ENCODE measurements around the gene NSD1.
"Not testable (repeated sequence)": the region's sequence is repeated elsewhere in the genome, so short reads cannot be mapped to it uniquely, and the experiment has no call there.

Gene NSD1

DNA sequence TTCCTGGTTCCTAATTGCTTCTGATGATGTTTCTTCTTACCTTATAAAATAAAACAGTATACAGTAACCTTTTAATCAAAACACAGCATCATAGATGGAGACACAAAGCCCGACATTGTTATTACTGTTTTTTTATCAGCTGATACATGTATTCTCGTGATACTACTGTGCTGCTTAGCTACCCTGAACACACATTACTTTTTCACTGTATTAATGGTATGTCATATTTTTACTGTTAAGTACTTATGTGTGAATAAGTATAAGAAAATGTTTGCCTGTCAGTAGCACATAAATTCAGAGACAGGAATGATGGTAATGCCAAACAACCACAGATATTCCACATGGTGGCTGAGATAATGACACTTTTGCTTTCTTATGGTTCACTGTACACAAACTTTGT is 101.3 kb downstream of the NSD1 start:
- no peak for DNase-seq

DNA sequence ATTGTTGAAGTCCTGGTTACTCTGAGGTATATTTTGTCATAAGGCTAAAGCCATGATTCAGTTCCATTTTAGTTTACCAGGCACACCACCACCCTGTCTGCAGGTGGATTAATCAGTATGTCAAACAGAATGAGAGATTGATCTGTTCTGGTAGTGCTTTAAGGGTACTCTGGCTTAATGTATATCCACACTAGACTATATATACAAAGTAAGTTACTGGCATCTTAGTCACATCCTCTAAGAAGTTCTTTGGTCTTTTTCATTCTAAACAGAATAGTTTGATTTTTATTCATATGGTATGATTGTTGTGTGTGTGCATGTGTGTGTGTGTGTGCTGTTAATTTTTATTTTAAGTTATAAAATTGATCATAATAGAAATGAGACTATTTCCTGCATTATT is 108.2 kb downstream of the NSD1 start:
- no peak for DNase-seq

DNA sequence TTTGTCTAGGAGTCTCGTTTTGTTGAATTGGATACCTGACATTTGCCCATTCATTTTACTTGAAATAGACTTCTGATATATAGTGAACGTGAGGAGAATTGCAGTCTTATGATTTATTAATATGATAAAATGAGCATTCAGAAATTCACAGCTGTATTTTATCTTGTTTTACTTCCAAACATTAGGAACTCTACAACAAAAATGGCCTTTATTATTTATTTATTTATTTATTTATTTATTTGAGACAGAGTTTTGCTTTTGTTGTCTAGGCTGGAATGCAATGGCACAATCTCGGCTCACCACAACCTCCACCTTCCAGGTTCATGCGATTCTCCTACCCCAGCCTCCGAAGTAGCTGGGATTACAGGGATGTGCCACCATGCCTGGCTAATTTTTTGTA is 108.7 kb downstream of the NSD1 start:
- no peak for DNase-seq

- no peak for DNase-seq
Measured at GRCh38 chr5:177249761-177250537, 116.4 kb downstream of the NSD1 start.

DNA sequence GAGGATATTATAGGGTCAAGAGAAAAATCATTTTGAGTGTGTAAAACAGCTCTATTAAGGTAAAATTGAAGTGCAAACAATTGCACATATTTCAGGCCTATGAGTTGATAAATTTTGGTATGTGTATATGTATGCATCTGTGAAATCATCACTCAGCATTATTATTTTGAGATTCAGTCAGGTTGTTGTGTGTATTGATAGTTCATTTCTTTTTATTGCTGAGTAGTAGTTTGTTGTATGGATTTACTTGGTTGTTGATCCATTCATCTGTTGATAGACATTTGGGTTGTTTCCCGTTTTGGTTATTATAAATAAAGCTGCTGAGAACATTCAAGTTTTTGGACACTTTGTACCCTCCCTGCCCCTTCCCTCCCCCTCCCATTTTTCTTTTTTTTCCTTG is 119.7 kb downstream of the NSD1 start:
- DNase-seq, result no peak

DNA sequence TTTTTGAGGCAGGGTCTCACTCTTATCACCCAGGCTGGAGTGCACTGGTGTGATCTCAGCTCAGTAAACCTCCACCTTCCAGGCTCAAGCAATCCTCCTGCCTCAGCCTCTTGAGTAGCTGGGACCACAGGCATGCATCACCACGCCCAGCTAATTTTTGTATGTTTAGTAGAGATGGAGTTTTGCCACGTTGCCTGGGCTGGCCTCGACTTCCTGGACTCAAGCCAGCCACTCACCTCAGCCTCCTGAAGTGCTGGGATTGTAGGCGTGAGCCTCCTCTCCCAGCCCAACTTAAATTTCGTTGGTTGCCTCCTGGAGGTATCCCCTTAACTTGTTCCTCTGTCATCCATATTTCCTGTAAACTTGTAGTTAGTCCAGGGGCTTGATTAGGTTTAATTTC is 122.7 kb downstream of the NSD1 start:
- no peak for DNase-seq

DNA sequence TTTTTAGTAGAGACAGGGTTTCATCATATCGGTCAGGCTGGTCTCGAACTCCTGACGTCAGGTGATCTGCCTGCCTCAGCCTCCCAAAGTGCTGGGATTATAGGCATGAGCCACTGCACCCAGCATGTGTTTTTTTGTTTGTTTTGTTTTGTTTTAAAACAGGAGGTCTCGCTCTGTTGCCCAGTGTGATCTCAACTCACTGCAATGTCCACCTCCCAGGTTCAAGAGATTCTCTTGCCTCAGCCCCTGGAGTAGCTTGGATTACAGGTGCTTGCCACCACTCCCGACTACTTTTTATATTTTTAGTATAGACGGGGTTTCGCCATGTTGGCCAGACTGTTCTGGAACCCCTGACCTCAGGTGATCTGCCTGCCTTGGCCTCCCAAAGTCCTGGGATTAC is 125.1 kb downstream of the NSD1 start:
- DNase-seq, result not testable (repeated sequence)

DNA sequence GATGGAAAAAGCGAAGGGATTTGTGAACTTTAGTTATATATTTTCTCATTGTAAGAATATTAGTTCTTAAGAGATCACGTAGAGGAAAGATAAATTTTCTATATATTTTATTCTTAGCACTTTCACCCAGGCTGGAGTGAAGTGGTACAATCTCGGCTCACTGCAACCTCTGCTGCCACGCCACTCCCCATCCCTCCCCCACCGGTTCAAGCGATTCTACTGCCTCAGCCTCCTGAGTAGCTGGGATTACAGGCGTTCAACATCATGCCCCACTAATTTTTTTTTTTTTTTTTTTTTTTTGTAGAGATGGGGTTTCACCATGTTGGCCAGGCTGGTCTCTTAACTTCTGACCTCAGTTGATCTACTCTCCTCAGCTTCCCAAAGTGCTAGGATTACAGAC is 127.4 kb downstream of the NSD1 start:
- DNase-seq, result no peak

DNA sequence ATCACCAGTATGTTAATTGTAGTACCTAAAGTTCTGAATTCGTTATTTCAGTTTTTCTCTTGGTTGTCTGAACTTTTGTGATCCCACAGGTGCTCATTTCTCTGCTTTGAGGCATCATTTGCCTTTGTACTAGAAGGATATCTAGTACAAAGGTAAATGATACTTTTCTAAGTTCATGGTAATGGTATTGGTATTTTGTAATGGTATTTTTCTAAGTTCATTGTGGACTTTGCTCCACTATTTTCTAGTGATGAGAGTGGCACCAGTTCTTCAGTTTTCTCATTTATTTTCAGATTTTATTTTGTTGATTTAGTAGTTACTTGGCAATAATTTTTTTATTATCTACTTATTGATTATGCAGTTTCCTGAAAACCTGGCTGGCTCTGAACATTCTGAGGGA is 127.9 kb downstream of the NSD1 start:
- DNase-seq, result no peak

- no peak for DNase-seq
Measured at GRCh38 chr5:177264178-177264577, 130.6 kb downstream of the NSD1 start.

DNA sequence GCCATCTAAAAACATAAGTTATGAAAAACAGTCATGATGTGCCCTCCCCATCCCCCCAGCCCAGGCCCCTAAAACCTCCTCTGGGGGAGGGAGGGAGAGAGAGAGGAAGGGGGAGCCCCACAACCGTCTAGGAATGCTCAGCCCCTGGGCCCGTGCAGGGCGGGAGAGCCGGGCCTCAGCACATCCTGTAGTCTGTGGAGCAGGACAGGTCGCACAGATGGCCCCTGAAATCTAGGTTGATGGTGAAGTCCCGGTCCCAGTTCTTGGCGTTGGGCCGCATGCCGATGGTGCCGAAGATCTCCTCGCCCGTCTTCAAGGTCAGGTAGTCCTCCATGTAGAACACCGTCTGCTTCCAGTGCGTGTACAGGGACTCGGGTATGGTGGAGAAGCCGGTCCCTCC is 131.8 kb downstream of the NSD1 start:
- no peak for DNase-seq

DNA sequence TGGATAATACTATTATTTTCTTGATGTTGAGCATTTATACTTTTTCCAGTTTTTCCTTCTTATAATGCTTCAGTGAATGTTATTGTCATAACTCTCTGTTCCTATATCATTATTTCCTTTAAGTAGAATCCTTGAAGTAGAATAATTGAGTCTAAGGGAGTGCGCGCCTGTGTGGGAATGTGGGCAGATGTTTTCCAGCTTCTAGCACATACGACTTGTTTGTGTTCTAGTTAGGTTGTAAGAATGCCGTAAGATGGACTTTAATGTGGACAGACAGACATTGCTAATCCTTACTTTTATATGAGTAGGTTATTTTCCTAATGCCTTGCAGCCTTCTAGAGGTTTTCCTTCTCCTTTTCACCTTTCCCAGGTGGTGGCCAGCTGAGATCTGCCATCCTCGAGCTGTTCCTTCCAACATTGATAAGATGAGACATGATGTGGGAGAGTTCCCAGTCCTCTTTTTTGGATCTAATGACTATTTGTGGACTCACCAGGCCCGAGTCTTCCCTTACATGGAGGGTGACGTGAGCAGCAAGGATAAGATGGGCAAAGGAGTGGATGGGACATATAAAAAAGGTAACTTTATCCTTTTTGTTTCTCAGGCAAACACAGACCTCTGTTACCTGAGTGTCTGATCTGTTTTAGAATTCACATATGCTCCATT is 135.8 kb downstream of the NSD1 start:
- no peak for DNase-seq

GRCh38 chr5:177269976-177270375 is 136.4 kb downstream of the NSD1 start:
- DNase-seq, result no peak

- no peak for DNase-seq
Measured at GRCh38 chr5:177270653-177271052, 137.1 kb downstream of the NSD1 start.

DNA sequence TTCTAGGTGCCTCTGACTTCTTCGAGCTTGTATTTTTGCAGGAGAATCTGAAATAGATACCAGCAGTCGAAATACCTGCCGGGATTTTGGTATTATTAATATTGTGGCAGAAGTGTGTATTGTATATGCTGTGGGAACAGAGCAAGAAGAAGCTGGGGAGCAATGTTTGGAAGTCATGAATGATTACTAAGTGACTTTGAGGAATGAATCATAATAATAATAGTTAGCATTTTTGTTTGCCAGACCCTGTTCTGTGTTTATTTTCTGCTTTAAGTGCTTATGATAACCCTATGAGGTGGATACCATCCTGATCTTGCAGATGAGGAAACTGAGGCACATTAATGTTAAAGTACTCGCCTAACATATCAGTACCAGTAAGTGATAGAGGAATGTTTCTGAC is 137.5 kb downstream of the NSD1 start:
- no peak for DNase-seq

DNA sequence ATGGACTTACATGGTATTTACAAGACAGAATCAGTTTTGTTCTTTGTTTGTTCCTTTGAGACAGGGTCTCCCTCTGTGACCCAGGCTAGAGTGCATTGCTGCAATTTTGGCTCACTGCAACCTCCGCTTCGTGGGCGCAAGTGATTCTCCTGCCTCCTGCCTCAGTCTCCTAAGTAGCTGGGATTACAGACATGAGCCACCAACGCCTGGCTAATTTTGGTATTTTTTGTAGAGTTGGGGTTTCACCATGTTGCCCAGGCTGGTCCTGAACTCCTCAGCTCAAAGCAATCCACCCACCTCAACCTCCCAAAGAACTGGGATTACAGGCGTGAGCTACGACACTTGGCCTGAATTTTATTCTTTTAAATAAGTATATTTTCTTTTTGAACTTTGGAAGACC is 142.3 kb downstream of the NSD1 start:
- no peak for DNase-seq

GRCh38 chr5:177276886-177277285 is 143.3 kb downstream of the NSD1 start:
- no peak for DNase-seq

GRCh38 chr5:177288191-177288590 is 154.6 kb downstream of the NSD1 start:
- DNase-seq, result no peak

DNA sequence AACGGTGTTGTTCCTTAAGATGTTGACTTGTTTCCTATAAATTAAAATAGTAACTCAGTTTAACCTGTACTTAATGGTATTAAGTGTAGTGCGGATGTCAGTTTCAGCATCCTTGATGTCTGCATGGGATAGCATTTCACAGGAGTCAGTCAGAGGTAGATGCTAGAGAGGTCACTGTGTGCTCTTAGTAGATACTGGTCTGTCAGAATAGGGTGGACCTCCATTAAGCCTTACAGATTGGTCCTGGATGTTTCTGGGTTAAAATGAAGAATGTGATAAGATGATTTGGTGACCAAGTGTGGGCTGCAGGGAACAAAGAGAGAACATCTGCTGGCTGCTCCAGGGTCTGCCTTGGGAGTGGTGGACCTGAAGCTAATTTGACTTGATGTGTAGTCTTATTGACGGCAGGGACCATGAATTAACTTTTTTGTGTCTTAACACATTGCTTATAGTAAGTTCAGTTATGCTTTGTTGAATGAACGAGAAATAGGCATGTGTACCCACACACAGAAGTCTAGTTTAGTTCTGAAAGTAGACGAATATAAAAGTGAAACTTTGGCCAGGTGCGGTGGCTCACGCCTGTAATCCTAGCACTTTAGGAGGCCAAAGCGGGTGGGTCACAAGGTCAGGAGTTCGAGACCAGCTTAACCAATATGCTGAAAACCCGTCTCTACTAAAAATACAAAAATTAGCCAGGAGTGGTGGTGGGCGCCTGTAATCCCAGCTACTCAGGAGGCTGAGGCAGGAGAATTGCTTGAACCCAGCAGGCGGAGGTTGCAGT is 157.4 kb downstream of the NSD1 start:
- no peak for DNase-seq

GRCh38 chr5:177291735-177292134 is 158.2 kb downstream of the NSD1 start:
- no peak for DNase-seq

DNA sequence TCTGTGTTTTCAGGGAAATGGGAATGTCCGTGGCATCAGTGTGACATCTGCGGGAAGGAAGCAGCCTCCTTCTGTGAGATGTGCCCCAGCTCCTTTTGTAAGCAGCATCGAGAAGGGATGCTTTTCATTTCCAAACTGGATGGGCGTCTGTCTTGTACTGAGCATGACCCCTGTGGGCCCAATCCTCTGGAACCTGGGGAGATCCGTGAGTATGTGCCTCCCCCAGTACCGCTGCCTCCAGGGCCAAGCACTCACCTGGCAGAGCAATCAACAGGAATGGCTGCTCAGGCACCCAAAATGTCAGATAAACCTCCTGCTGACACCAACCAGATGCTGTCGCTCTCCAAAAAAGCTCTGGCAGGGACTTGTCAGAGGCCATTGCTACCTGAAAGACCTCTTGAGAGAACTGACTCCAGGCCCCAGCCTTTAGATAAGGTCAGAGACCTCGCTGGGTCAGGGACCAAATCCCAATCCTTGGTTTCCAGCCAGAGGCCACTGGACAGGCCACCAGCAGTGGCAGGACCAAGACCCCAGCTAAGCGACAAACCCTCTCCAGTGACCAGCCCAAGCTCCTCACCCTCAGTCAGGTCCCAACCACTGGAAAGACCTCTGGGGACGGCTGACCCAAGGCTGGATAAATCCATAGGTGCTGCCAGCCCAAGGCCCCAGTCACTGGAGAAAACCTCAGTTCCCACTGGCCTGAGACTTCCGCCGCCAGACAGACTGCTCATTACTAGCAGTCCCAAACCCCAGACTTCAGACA is 160.4 kb downstream of the NSD1 start:
- no peak for DNase-seq

GRCh38 chr5:177294632-177295031 is 161.1 kb downstream of the NSD1 start:
- DNase-seq, result no peak

- DNase-seq, result no peak
Measured at GRCh38 chr5:177295924-177296323, 162.4 kb downstream of the NSD1 start.

Data from CD4-positive, alpha-beta T cell treated with Interferon gamma for 1 hour (primary cell).